GM12891 (cell line): Measurements from ENCODE around the gene DDX24.

Experiments used
- POLR2A ChIP-seq: IDR thresholded peaks from 2 replicates; pipeline ENCODE4 v1.6.1; 2011; ENCODE audit warnings: low read depth, low read length, control low read depth
- POLR2AphosphoS5 ChIP-seq: IDR thresholded peaks from 2 replicates; pipeline ENCODE4 v1.6.1; 2011; ENCODE audit warnings: low read depth, low read length, control low read depth
- POU2F2 ChIP-seq: IDR thresholded peaks from 2 replicates; pipeline ENCODE4 v1.6.1; 2011; ENCODE audit warnings: low read depth, mild to moderate bottlenecking, control low read depth, low read length, moderate library complexity
- TAF1 ChIP-seq: IDR thresholded peaks from 2 replicates; pipeline ENCODE4 v1.6.1; 2011; ENCODE audit warnings: low read depth, low read length, control low read depth

DNA sequence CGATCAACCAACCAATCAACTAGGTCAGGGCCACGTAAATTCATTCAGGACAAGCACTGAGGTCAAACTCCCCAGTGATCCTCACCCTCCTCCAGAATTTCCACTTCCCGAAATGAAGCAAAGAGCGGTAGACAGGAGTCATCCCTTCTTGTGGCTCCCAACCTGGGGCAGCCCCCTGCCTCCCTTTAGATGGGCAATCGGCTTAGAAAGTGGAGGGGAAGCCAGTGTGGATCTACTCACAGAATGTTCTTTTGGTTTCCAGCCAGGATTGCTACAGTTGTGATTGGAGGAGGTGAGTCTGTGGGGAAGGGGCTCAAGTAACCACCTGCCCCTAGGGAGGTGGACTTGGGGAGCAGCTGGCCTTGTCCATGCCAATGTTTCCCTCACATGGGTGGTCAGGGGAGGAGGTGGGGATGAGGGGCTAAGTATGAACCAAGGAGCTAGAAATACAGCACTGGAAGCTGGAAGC, 33.6 kb upstream of the DDX24 start:
- TF ChIP-seq TAF1 (no peak), POLR2AphosphoS5 (no peak), POU2F2 (no peak), POLR2A (no peak)
